Measurements from ENCODE around the gene S1PR4.

GRCh38 chr19:3178973-3179738 lies 587 bp downstream of the S1PR4 start:
- TF ChIP-seq REST (IDR thresholded peaks at IDR 0.05; ENCODE audit: insufficient read depth in 1 of 2, low read depth in 2 of 2, low read length in 1 of 2): no peak
- TF ChIP-seq, protein P1, sequence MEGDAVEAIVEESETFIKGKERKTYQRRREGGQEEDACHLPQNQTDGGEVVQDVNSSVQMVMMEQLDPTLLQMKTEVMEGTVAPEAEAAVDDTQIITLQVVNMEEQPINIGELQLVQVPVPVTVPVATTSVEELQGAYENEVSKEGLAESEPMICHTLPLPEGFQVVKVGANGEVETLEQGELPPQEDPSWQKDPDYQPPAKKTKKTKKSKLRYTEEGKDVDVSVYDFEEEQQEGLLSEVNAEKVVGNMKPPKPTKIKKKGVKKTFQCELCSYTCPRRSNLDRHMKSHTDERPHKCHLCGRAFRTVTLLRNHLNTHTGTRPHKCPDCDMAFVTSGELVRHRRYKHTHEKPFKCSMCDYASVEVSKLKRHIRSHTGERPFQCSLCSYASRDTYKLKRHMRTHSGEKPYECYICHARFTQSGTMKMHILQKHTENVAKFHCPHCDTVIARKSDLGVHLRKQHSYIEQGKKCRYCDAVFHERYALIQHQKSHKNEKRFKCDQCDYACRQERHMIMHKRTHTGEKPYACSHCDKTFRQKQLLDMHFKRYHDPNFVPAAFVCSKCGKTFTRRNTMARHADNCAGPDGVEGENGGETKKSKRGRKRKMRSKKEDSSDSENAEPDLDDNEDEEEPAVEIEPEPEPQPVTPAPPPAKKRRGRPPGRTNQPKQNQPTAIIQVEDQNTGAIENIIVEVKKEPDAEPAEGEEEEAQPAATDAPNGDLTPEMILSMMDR (IDR thresholded peaks at IDR 0.05): no peak
- TF ChIP-seq SIN3A (IDR thresholded peaks at IDR 0.05; ENCODE audit: borderline replicate concordance, insufficient read depth, low read depth, low read length): no peak
- no peak for TF ChIP-seq POLR2AphosphoS5 (IDR thresholded peaks at IDR 0.05; ENCODE audit: low read depth, low read length)
